Heart left ventricle (tissue), 13 donors: ENCODE measurements around the gene ASCL5.

ENCODE experiments used
- POLR2A ChIP-seq, 2 donors: fragments of 450-650 bp; IDR thresholded peaks; one replicate each; pipeline ENCODE4 v1.6.1; 2017; ENCODE audit warnings: antibody characterized with exemption in 2 of 2, mild to moderate bottlenecking in 2 of 2, moderate library complexity in 2 of 2
- TF ChIP-seq, protein P1 (sequence below), 12 donors: fragments of 200-600 bp; sonication (generic) in 4 of 12; IDR thresholded peaks; one replicate each; pipeline versions ENCODE4 v1.5.0 to v1.8.0; 2018 to 2022; ENCODE audit warnings: antibody characterized with exemption in 12 of 12, mild to moderate bottlenecking in 5 of 12
- donor health status: ischemic (EF 13 %, LVEDD 7.1; RV severe dilation, severe dysfunction).
- donor health status: DM: no; HTN: yes; CAD: no.
- donor health status: DM: no; HTN: no; CAD: no.
- donor health status: ischemic (EF 25% LVEDD 6.9; RV normal size, moderate dysfunction).
- donor health status: ischemic (EF 25% LVEDD 5.7; RV mildly dilated, moderate dysfunction).
- donor health status: ischemic (EF 35%, LVEDD 5.7; RV mildly dilated, moderate dysfunction).
- donor health status: nonischemic (EF 11% LVEDD 7.7; RV severe dilation, severe dysfunction).
- donor health status: DM: yes; HTN: yes; CAD: no.
- donor health status: PGD.
- donor health status: ischemic (EF 29% LVEDD 5.4; RV normal size, mild dysfunction).
- donor health status: nonischemic (EF 23%, LVEDD 6.1; RV moderate dilation, normal function).

DNA sequence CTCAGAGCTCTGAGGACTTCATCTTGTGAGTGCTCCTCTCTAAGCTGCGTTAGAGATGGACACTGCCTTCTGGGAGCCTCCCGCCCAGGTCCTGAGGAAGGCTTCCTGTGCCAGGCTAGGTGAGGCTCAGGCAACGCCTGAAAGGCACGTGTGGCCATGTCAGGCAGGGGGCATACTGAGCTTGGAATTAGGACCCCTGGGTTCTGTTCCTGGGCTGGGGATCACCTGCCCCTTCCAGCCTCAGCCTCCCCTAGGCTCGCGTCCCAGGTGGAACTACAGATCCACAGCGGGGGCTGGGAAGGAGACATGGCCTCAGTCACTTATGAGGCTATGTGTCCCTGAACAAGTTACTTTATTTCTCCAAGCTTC, 10.0 kb upstream of the ASCL5 start:
- TF ChIP-seq, protein P1, sequence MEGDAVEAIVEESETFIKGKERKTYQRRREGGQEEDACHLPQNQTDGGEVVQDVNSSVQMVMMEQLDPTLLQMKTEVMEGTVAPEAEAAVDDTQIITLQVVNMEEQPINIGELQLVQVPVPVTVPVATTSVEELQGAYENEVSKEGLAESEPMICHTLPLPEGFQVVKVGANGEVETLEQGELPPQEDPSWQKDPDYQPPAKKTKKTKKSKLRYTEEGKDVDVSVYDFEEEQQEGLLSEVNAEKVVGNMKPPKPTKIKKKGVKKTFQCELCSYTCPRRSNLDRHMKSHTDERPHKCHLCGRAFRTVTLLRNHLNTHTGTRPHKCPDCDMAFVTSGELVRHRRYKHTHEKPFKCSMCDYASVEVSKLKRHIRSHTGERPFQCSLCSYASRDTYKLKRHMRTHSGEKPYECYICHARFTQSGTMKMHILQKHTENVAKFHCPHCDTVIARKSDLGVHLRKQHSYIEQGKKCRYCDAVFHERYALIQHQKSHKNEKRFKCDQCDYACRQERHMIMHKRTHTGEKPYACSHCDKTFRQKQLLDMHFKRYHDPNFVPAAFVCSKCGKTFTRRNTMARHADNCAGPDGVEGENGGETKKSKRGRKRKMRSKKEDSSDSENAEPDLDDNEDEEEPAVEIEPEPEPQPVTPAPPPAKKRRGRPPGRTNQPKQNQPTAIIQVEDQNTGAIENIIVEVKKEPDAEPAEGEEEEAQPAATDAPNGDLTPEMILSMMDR (IDR thresholded peaks at IDR 0.05) = no peak
- TF ChIP-seq POLR2A (IDR thresholded peaks at IDR 0.05) = no peak
